ENCODE measurements around the gene OSBPL9. TPM values are rescaled to one million over a fixed set of nuclear protein-coding genes. Genes with fewer than 3 reads are reported as not detected.
"Not testable (repeated sequence)": the region's sequence is repeated elsewhere in the genome, so short reads cannot be mapped to it uniquely, and the experiment has no call there.

The OSBPL9 gene
- total RNA-seq, 1 experiment from 2014 or later, result 52.6 TPM

GRCh38 chr1:51818487-51818886 is 201.6 kb downstream of the OSBPL9 start:
- Histone ChIP-seq H3K4me1 (ENCODE audit: control insufficient read depth in 1 of 2, insufficient read depth in 2 of 2, low read length in 2 of 2) (no peaks in the 10 kb centered on the region), H3K4me2 (ENCODE audit: low read length) (no peak overlapping the region), H3K9me3 (ENCODE audit: control insufficient read depth in 1 of 2, insufficient read depth in 1 of 2, low read depth in 1 of 2, low read length in 2 of 2) (no peaks in the 10 kb centered on the region), H3K27me3 (ENCODE audit: insufficient read depth, low read length) (no peaks in the 10 kb centered on the region), H3K27ac (ENCODE audit: low read depth, low read length) (no peak overlapping the region), H2AFZ (ENCODE audit: low read depth, low read length, poor library complexity, severe bottlenecking) (no peak overlapping the region), H4K20me1 (ENCODE audit: insufficient read depth) (no peaks in the 10 kb centered on the region), H3K4me3 (replicated peaks in 1 of 2; ENCODE audit: low read depth in 1 of 2, low read length in 2 of 2) (no peak overlapping the region), H3K9me2 (ENCODE audit: insufficient read depth) (no peaks in the 10 kb centered on the region), H3K79me2 (ENCODE audit: insufficient read depth, low read length) (no peaks in the 10 kb centered on the region; the same call in 1 of the 2 replicates), H3K9ac (ENCODE audit: low read length) (no peak overlapping the region), H3K36me3 (ENCODE audit: control insufficient read depth in 1 of 2, insufficient read depth in 2 of 2, low read length in 2 of 2) (peaks cover 26 to 28% of the 10 kb centered on the region in 2 experiments)
- POLR2A ChIA-PET, result no interaction called here
- intact Hi-C loops (cut with micrococcal nuclease), result no loop called here
- RAD21 ChIA-PET (ENCODE audit: low non-redundant PET in 1 of 2, low total read pairs in 2 of 2, uncharacterized antibody in 2 of 2, unreplicated experiment in 2 of 2), result no interaction called here
- ATAC-seq, result no peak
- BruUV-seq (replicated peaks), result no TSS peak
- no peak for DNase-seq (ENCODE audit: low read depth, low spot score)
- TF ChIP-seq CTCF (IDR thresholded peaks at IDR 0.05 in 2 of 3, conservative IDR thresholded peaks at IDR 0.05 in 1 of 3; ENCODE audit: borderline replicate concordance in 1 of 3, insufficient read depth in 1 of 3, low read depth in 2 of 3, low read length in 2 of 3) (no peak), FOSL1 (IDR thresholded peaks at IDR 0.05; ENCODE audit: low read depth) (no peak), ZFX (IDR thresholded peaks at IDR 0.05) (no peak), EZH2 (IDR thresholded peaks at IDR 0.05) (no peak), SP1 (IDR thresholded peaks at IDR 0.05; ENCODE audit: low read depth) (no peak), POLR2A (IDR thresholded peaks at IDR 0.05; ENCODE audit: borderline replicate concordance, extremely low read depth, insufficient read depth, insufficient read length) (no peak), YY1 (IDR thresholded peaks at IDR 0.05; ENCODE audit: extremely low read depth, insufficient replicate concordance, low read depth, low read length) (no peak), ZBTB33 (IDR thresholded peaks at IDR 0.05; ENCODE audit: extremely low read depth, insufficient replicate concordance, low read length) (no peak), ELF1 (IDR thresholded peaks at IDR 0.05; ENCODE audit: borderline replicate concordance, low read depth) (no peak), POLR2AphosphoS5 (IDR thresholded peaks at IDR 0.05; ENCODE audit: low read depth, low read length) (no peak), MAX (IDR thresholded peaks at IDR 0.05) (no peak), SIN3A (IDR thresholded peaks at IDR 0.05; ENCODE audit: low read depth) (no peak), EZH2phosphoT487 (IDR thresholded peaks at IDR 0.05; ENCODE audit: borderline replicate concordance) (no peak)
- CTCF ChIA-PET, result no interaction called here

- DNase-seq (ENCODE audit: low read depth, low spot score); H4K20me1 ChIP-seq (ENCODE audit: insufficient read depth); H3K4me2 ChIP-seq (ENCODE audit: low read length); H3K4me1 ChIP-seq (ENCODE audit: control insufficient read depth in 1 of 2, insufficient read depth in 2 of 2, low read length in 2 of 2); ATAC-seq; H3K9me3 ChIP-seq (ENCODE audit: control insufficient read depth in 1 of 2, insufficient read depth in 1 of 2, low read depth in 1 of 2, low read length in 2 of 2); H3K4me3 ChIP-seq (replicated peaks in 1 of 2; ENCODE audit: low read depth in 1 of 2, low read length in 2 of 2); H3K27ac ChIP-seq (ENCODE audit: low read depth, low read length); POLR2A ChIA-PET; H3K9me2 ChIP-seq (ENCODE audit: insufficient read depth); H3K79me2 ChIP-seq (ENCODE audit: insufficient read depth, low read length); CTCF ChIA-PET; RAD21 ChIA-PET (ENCODE audit: low non-redundant PET in 1 of 2, low total read pairs in 2 of 2, uncharacterized antibody in 2 of 2, unreplicated experiment in 2 of 2); BruUV-seq (replicated peaks); H2AFZ ChIP-seq (ENCODE audit: low read depth, low read length, poor library complexity, severe bottlenecking); intact Hi-C loops (cut with micrococcal nuclease); H3K9ac ChIP-seq (ENCODE audit: low read length); H3K27me3 ChIP-seq (ENCODE audit: insufficient read depth, low read length): not testable (repeated sequence)
- H3K36me3 ChIP-seq (ENCODE audit: control insufficient read depth in 1 of 2, insufficient read depth in 2 of 2, low read length in 2 of 2), result peaks cover 23 to 28% of the 10 kb centered on the region in 2 experiments
Measured at GRCh38 chr1:51819021-51819420, 202.1 kb downstream of the OSBPL9 start.
